ENCODE results near the gene FLNA.
"Not testable (repeated sequence)": the region's sequence is repeated elsewhere in the genome, so short reads cannot be mapped to it uniquely, and the experiment has no call there.

The FLNA gene

DNA sequence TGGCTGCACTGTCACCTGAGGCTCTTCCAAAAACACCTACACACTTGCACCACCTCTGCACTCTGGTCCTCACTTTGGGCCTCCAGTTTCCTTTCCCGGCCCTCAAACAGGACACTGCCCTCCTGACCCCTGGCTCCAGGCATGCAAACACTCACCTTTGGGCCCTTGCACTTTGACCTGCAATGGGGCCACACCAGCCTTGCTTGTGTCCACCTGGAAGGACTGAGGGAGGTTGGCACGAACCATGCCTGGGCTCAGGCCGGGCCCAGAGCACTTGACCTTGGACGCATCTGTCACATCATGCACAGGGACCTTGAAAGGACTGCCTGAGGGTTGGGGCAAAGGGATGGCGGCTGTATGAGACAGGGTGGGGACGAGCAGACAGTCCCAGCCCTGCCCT is 15.6 kb downstream of the FLNA start:
- no peak for DNase-seq (ENCODE audit: low read depth in 2 of 2)

DNA sequence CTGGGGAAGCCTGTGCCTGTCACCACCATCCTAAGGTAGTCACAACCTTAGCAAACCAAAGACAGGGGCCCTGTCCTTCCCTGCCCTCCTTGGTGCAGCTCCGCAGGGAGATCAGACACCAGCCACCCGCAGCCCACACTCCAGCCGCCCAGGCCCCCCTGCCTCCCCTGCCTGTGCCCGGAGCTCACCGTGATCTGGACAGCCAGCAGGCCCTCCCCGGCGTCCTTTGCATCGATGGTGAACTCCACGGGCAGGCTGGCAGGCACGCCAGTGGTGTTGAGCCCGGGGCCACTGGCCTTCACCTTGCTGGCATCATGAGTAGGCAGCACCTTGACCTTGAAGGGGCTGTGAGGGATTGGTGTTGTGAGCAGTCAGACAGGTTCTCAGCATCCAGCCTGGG is 16.4 kb downstream of the FLNA start:
- DNase-seq (ENCODE audit: low read depth in 2 of 2): no peak

DNA sequence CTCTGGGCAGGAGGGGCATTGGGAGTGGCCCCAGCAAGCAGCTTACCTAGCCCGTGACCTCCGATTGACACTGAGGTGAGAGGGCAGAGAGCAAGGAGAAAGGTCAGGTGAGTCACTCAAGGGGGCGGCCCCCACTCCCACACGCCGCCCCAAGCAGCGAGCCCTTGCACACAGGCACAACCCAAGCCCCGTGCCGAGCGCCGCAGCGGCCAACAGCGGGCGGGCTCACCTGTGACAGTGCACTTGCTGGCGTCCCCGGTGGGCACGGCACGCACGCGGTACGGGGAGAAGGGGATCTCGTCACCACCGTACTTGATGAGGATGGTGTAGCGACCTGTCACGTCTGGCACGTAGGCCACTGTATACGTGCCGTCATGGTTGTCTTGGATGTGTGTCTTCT is 17.2 kb downstream of the FLNA start:
- DNase-seq (ENCODE audit: low read depth in 2 of 2): no peak

DNA sequence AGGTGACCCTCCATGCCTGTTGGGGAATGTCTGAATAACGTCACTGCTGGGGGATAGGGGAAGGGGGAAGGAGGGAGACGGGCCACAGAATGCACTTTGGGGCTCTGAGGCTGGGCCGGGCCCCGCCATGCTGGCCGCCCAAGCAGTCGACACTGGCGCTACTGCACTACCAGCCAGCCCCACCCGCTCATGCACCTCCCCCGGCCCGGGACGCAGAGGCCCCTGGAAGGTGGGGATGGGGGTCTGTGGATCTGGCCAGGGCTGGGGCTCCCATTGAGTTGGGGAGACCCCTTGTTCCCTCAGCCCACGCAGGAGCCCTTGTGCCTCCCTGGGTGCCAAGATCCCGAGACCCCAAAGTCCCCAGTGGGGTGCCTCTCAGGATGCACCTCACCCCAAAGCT is 17.8 kb downstream of the FLNA start:
- no peak for DNase-seq (ENCODE audit: low read depth in 2 of 2)

DNA sequence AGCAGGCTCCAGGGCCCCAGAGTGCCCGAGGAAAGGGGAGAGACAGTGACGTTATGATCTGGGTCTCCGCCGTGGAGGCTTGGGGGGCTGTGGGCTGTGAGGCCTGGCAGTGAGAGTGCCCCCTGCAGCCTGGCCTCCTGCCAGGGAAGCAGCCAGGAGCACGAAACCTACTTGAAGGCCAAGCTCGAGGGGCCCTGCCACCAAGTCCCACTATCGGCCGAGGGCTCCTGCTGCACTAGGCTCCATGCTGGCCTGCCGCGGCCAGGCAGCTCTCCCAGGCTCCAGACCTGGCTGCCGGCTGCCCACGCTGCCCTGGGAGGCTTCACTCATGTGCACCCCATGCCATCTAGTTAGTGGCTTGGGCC is 18.7 kb downstream of the FLNA start:
- no peak for DNase-seq (ENCODE audit: low read depth in 2 of 2)

DNA sequence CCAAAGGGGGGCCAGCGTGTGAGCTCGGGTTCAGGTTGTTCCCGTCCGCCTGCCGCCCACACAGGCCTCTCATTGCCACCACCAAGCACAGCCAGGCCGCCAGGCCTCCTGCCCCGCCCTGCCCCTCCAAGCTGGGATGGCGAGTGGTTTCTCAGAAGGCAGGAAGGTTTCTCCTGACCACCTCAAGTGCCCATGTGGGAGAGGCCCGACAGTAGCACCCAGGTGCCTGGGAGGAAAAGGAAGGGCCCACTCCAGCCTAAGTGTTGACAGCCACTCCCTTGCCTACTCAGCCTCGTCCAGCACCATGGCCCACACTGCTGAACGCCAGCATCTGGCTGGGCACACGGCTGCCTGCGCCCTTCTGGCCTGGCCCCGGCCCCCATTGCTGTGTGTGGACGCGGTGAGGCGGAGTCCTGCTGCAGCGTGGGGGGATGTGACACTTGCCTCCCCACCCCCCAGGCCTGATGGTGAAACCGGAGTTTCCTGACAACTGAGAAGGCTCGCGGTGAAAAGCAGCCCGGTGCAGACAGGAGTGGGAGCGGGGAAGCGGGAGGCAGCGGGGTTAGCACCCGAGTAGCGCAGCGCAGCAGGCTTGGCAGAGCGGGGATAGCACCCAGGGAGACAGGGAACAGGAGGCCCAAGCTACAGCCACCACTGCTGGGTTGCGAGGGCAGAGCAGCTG is 19.2 kb downstream of the FLNA start:
- DNase-seq (ENCODE audit: low read depth in 2 of 2): no peak

DNA sequence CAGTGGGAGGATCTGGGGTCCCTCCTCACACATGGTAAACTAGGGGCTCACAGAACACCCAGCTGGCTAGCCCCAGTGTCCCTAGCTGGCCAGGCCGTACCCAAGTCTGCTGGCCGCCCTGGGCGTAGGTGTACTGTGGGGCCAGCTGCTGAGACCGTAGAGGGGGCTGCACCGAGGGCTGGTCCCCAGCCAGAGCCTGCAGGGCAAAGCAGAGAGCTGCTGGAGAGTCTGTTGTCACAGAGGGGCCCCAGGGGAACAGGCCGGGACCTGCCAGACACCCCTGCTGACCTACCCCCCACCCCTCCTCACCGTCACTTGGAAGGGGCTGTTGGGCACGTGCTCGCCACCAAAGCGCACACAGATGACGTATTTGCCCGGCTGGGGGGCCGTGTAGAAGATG is 19.9 kb downstream of the FLNA start:
- DNase-seq (ENCODE audit: low read depth in 2 of 2): no peak

DNA sequence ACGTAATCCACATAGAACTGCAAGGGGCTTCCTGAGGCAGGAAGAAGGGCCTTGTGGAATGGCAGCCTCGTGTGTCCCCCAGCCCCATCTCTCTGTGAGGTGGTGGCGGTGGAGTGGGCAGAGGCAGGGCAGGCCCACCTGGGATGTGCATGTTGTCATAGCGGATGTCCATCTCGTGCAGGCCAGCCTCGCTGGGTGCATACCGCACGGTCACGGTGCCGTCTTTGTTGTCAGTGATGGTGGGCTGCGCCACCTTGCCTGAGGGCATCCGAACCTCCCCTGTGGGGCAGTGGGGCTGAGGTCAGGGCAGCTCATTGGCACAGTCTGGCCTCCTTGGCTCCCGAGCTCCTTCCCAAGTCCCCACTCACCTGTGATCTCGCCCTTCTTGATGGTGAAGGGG is 20.4 kb downstream of the FLNA start:
- no peak for DNase-seq (ENCODE audit: low read depth in 2 of 2)

DNA sequence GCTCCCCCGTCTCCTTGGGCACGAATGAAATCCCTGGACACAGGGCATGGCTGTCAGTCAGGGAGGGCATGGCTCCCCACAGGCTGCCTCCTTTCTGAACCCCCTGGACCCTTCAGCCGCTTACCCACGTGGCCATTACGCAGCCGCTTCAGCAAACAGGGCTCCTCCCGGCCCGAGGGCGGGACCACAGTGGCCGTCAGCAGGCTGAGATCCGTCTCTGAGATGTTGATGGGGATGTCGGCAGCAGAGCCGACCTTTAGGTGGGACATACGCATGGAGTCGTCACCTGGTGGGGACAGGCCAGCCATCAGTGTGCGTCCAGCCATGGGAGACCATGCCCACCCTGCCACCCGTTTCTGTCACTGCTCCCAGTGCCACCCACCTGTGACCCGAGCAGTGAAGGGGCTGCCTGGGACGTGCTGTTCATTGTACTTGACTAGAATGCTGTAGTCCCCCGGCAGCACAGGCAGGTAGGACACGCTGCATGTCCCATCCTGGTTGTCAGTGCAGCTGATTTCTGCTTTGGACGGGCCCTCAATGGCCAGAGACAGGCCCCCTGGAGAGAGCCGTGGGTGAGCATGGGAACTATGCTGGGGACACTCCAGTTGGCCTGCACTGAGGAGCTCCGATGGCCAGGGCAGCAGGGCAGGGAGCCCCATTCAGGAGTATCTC is 21.1 kb downstream of the FLNA start:
- DNase-seq (ENCODE audit: low read depth in 2 of 2): no peak

DNA sequence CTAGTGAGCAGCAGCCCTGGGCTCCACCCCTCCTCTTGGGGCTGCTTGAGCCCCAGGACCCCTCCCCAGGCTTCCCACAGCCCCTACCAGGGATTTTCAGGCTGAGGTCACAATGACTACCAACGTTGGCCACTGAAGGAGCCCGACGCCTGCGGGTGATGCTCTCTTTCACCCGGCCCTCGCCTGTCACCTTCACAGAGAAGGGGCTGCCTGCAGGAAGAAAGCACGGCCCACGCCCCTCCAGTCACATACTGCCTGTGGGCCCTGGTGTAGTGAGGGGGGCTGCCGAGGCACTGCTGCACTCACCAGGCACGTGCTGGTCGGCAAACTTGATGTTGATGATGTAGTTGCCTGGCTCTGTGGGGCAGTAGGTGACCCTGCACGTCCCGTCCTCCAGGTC is 22.0 kb downstream of the FLNA start:
- DNase-seq (ENCODE audit: low read depth in 2 of 2): no peak

DNA sequence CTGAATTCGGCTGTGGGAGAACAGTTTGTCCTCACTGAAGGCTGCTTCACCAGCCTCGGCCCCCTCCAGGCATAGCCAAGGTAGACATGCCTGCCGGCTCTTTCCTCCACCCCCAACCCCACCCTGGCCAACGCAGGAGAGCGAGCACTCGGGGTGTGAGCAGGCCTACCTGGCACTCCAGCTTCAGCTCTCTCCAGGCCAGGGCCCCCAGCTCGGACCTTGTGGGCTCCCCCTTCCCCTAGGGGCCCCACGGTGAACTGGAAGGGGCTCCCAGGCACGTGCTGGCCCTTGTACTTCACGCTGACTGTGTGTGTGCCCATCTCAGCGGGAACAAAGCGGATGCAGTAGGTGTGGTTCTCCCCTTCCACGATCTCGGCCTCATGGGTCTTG is 22.4 kb downstream of the FLNA start:
- DNase-seq (ENCODE audit: low read depth in 2 of 2): no peak

DNA sequence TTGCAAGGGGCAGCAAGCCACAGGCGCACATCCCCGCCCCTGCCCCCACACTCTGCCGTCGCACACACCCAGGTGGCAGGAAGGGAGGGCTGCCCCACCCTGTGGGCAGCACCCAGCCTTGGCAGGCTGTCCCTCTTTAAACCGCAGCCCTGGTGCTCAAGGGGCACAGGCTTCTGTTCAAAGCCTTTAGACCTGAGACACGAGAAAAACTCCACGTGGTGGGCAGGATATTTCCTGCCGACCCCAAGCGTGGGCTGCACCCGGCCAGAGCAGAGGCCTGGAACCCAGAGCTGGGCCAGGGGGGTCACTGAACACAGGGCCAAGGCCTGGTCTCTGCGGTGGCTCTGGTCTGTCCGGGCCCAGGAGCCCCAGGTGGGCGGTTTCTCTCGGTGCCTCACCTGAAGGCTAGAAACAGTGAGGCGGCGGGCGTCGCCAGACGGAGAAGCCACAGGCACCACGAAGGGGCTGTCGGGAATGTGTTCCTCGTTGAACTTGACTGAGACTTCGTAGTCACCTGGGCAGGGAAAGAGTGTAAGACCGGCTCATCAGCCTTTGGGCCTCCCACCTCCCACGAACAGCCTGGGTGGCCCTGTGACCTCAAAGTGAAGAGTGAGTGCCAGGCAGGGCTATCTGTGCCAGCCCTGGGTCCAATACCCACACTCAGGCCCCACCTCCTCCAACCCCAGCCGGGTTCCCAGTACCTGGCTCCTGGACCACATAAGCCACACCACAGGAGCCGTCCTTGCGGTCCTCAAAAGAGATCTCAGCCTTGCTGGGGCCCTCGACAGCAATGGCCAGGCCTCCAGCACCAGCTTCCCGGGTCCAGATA is 23.0 kb downstream of the FLNA start:
- DNase-seq (ENCODE audit: low read depth in 2 of 2): no peak

DNA sequence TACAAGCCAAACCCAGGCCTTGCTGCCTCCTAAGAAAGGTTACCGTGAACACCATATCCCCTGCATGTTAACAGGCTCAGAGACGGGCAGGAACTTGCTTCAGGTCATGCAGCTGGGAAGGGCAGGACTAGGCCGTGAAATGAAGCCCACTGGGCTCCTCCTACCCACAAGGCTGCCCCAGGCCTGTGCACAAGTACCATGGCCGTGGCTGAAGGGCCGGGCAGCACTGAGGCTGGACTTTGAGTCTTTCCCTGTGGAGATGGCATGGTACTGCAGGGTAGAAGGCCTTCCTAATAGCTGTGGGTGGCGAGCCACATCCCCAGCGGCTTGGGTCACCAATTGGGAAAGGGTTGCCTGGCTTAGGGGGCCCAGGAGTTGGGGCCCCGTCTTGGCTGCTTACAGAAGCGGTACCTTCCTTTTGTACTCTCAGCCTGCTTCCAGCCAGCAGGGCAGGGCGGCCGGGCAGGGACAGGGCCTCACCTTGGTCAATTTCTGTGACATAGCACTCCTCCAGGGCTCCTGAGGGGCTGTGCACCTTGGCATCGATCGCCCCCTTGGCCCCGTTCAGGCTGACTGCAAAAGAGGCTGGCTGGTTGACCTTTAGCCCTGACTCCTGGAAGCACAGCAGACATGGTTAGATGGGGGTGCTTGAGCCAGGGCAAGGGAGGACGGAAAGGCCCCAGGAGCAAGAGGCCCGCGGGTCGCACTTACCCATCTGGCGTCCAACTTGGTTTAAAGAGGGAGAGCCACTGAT is 23.8 kb downstream of the FLNA start:
- no peak for DNase-seq (ENCODE audit: low read depth in 2 of 2)

DNA sequence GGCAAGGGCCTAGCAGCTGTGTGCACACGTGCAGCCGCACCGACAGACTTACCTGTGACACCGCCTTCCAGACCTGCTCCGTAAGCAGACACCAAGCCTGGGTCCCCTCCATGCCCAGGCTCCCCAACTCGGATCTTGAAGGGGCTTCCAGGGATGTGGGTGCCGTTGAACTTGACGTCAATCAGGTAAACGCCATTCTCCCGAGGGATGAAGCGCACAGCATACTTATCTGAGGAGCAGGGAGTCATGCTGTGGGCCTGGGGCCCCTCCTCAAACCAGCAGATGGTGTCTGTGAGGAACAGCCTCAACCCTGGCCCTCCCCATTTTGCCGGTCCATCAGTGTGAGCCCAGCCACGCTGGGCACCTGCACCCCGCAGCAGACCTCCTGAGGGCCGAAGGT is 24.5 kb downstream of the FLNA start:
- DNase-seq (ENCODE audit: low read depth in 2 of 2): no peak

DNA sequence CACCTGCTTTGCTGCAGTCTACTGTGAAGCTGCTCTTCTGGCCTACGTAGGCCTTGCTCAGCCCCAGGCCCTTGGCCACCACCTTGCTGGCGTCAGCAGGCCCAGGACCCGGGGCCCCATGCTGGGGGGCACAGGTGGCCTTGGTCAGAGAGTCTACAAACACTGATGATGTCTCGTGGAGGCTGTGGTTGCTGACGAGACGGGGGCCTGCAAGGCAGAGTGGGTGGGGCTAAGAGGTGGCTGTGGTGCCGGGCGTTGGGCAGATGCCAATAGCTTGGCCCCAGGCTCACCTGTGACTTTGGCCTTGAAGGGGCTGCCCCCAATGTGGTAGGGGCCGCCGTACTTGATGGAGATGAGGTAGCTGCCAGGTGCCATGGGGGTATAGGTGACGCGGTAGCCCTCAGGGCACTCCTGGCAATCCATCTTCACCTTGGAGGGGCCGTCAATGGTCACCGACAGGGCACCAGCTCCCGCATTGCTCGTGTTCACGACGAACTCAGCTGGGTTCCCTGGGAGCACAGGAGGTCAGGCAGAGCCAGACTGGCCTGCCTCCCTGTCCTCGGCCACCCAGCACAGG is 25.0 kb downstream of the FLNA start:
- no peak for DNase-seq (ENCODE audit: low read depth in 2 of 2)

DNA sequence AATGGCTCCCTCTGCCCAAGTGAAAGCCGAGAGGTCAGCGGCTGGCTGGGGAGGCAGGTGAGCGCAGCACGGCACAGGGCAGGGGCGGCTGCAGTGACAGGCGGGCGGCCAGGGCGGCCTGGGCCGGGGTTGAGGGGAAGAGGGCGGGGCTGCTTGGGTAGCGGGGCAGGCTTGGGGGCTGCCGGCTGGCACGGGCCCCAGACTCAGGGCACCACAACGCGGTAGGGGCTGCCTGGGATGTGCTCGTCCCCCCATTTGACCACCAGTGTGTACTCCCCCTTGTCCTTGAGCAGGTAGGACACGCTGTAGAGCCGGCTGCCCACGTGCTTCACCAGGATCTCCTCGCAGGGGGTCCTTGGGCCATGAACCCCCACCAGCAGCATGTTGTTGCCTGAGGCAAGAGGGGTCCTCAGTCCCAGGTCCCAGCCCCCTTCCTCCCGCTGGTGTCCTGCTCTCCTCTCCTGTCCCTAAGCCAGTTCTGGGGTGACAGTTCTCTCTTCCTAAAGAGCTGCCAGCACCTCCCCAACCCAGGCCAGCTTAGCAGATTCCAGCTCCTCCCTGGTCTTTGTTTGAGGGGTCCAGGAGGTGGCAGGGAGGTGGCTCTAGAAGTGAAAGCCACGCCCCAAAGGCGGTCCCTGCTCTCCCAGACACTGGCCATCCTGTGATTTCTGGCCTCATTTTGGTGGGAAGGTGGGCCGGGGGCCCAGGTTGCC is 25.6 kb downstream of the FLNA start:
- DNase-seq (ENCODE audit: low read depth in 2 of 2): no peak

DNA sequence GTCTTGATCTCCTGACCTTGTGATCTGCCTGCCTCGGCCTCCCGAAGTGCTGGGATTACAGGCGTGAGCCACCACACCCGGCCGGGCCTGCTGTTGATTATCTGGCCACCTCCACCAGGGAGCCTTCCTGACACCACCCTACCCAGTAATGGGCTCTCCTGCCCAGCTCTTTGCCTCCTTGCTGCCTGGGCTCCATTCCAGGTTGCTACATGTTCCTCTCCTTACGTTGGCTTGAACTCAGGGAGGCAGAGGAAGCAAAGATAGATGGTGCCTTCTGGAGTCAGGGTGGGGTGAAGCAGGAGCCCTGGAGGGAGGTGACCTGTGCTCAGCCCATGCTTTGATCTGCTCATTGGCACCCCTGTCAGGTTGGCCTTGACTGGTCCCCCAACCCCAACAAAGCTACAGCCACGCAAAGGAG is 26.3 kb downstream of the FLNA start:
- DNase-seq (ENCODE audit: low read depth in 2 of 2): no peak

DNA sequence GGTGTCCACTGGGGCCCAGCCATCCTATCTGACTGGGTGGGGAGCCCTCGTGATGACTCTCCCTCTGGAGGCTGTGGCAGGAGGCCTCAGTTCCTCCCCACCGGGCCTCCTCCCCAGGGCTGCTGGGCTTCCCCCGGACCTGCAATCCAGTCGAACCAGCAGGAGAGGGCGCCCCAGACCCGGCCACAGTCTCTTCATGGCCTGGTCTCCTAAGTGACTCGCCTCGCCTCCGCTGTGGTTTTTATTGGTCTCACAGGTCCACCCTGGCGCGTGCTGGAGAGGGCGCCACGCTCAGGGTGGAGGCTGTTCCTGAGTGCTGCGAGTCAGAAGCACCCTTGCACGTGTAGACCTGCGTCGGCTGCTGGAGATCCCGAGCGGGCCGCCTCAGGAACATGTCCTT is 30.8 kb downstream of the FLNA start:
- DNase-seq (ENCODE audit: low read depth in 2 of 2): not testable (repeated sequence)

DNA sequence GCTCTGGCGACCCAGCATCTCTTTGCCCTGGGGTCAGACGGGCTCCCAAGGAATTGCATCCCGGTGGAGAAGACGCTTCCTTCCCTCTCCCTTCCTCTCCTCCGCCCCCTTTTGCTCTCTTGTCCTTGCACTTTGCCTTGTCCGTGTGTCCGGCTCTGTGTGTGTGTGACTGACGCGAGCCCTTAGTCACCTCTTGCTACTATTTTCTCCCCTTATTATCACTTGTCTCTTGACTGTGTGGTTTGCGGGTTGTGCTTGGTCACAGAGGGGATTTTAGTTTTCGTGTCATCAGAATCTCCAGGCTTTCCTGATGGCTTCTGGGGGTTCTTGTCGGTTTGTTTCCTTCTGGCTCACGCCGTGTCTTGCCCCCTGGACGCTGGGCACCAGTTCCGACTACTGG is 31.4 kb downstream of the FLNA start:
- not testable (repeated sequence) for DNase-seq (ENCODE audit: low read depth in 2 of 2)

DNA sequence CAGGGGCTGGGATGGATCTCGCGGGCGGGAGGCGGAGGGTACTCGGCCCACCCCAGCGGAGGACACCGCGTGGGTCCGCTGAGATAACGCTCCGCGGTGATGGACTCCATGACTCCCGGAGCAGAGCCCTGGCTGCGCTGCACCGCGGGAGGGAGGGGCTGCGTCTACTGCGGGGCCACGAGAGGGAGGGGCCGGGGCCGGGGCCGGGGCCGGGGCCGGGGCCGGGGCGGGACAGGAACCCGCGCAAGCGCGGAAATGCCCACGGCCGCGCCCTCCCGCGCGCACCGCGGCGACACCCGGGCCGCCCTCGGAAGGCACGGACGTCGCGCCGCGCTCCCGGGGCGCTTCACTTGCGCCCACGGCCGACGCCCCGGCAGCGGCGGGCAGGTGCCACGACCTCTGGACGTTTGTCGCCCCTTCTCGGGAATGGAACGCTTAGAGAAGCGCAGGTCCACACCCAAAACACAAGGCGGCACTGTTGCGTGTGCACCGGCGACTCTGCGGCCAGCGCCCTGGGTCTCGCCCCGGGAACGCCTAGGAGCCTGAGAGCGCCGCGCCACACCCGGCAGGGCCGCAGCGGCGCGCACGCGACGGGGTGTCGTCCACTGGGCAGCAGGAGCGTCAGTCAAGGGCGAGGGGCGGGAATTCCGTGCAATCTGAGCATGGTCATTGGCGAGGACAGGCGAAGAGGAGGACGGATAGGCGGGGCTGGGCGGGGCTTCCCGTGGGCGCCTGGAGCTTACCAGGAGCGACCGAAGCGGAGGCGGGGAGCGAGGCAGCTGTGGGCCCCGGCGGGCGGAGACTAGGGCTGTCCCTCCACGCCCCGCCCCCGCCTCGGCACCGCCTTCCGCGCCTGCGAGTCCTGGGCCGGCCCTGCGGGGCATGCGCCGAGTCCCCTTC is 32.8 kb downstream of the FLNA start:
- not testable (repeated sequence) for DNase-seq (ENCODE audit: low read depth in 2 of 2)
